ENCODE measurements around the gene PI4K2B.

DNA sequence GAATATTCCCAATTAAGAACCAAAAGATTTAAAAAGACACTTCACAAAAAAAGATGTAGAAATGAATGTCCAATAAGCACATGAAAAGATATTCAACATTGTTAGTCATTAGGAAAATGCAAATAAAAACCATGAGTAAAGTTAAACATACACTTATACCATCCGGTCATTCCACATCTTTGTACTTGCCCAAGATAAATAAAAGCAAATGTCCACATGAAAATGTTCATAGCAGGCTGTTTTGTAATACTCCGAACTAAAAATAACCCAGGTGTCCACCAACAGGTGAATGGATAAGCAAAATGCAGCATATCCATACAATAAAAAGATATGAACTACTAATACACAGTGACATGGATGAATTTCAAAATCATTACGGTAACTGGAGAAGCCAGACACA, 50.1 kb downstream of the PI4K2B start:
- TF ChIP-seq, protein P1, sequence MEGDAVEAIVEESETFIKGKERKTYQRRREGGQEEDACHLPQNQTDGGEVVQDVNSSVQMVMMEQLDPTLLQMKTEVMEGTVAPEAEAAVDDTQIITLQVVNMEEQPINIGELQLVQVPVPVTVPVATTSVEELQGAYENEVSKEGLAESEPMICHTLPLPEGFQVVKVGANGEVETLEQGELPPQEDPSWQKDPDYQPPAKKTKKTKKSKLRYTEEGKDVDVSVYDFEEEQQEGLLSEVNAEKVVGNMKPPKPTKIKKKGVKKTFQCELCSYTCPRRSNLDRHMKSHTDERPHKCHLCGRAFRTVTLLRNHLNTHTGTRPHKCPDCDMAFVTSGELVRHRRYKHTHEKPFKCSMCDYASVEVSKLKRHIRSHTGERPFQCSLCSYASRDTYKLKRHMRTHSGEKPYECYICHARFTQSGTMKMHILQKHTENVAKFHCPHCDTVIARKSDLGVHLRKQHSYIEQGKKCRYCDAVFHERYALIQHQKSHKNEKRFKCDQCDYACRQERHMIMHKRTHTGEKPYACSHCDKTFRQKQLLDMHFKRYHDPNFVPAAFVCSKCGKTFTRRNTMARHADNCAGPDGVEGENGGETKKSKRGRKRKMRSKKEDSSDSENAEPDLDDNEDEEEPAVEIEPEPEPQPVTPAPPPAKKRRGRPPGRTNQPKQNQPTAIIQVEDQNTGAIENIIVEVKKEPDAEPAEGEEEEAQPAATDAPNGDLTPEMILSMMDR (conservative IDR thresholded peaks at IDR 0.05; ENCODE audit: low read depth in 2 of 2) = no peak
- TF ChIP-seq EZH2 (IDR thresholded peaks at IDR 0.05; ENCODE audit: low read depth, unreplicated experiment) (no peak), STAT1 (IDR thresholded peaks at IDR 0.05; ENCODE audit: unreplicated experiment) (no peak), POLR2AphosphoS5 (IDR thresholded peaks at IDR 0.05; ENCODE audit: low read depth) (no peak), CREB1 (CRISPR knock-in tag; IDR thresholded peaks at IDR 0.05; ENCODE audit: low read depth) (no peak), ZNF114 (CRISPR knock-in tag; IDR thresholded peaks at IDR 0.05) (no peak), JUNB (IDR thresholded peaks at IDR 0.05; ENCODE audit: unreplicated experiment) (no peak)
- TF ChIP-seq, protein P2, sequence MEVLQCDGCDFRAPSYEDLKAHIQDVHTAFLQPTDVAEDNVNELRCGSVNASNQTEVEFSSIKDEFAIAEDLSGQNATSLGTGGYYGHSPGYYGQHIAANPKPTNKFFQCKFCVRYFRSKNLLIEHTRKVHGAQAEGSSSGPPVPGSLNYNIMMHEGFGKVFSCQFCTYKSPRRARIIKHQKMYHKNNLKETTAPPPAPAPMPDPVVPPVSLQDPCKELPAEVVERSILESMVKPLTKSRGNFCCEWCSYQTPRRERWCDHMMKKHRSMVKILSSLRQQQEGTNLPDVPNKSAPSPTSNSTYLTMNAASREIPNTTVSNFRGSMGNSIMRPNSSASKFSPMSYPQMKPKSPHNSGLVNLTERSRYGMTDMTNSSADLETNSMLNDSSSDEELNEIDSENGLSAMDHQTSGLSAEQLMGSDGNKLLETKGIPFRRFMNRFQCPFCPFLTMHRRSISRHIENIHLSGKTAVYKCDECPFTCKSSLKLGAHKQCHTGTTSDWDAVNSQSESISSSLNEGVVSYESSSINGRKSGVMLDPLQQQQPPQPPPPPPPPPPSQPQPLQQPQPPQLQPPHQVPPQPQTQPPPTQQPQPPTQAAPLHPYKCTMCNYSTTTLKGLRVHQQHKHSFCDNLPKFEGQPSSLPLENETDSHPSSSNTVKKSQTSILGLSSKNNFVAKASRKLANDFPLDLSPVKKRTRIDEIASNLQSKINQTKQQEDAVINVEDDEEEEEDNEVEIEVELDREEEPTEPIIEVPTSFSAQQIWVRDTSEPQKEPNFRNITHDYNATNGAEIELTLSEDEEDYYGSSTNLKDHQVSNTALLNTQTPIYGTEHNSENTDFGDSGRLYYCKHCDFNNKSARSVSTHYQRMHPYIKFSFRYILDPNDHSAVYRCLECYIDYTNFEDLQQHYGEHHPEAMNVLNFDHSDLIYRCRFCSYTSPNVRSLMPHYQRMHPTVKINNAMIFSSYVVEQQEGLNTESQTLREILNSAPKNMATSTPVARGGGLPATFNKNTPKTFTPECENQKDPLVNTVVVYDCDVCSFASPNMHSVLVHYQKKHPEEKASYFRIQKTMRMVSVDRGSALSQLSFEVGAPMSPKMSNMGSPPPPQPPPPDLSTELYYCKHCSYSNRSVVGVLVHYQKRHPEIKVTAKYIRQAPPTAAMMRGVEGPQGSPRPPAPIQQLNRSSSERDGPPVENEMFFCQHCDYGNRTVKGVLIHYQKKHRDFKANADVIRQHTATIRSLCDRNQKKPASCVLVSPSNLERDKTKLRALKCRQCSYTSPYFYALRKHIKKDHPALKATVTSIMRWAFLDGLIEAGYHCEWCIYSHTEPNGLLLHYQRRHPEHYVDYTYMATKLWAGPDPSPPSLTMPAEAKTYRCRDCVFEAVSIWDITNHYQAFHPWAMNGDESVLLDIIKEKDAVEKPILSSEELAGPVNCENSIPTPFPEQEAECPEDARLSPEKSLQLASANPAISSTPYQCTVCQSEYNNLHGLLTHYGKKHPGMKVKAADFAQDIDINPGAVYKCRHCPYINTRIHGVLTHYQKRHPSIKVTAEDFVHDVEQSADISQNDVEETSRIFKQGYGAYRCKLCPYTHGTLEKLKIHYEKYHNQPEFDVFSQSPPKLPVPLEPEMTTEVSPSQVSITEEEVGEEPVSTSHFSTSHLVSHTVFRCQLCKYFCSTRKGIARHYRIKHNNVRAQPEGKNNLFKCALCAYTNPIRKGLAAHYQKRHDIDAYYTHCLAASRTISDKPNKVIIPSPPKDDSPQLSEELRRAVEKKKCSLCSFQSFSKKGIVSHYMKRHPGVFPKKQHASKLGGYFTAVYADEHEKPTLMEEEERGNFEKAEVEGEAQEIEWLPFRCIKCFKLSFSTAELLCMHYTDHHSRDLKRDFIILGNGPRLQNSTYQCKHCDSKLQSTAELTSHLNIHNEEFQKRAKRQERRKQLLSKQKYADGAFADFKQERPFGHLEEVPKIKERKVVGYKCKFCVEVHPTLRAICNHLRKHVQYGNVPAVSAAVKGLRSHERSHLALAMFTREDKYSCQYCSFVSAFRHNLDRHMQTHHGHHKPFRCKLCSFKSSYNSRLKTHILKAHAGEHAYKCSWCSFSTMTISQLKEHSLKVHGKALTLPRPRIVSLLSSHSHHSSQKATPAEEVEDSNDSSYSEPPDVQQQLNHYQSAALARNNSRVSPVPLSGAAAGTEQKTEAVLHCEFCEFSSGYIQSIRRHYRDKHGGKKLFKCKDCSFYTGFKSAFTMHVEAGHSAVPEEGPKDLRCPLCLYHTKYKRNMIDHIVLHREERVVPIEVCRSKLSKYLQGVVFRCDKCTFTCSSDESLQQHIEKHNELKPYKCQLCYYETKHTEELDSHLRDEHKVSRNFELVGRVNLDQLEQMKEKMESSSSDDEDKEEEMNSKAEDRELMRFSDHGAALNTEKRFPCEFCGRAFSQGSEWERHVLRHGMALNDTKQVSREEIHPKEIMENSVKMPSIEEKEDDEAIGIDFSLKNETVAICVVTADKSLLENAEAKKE (CRISPR knock-in tag; IDR thresholded peaks at IDR 0.05) = no peak
- TF ChIP-seq, protein P3, sequence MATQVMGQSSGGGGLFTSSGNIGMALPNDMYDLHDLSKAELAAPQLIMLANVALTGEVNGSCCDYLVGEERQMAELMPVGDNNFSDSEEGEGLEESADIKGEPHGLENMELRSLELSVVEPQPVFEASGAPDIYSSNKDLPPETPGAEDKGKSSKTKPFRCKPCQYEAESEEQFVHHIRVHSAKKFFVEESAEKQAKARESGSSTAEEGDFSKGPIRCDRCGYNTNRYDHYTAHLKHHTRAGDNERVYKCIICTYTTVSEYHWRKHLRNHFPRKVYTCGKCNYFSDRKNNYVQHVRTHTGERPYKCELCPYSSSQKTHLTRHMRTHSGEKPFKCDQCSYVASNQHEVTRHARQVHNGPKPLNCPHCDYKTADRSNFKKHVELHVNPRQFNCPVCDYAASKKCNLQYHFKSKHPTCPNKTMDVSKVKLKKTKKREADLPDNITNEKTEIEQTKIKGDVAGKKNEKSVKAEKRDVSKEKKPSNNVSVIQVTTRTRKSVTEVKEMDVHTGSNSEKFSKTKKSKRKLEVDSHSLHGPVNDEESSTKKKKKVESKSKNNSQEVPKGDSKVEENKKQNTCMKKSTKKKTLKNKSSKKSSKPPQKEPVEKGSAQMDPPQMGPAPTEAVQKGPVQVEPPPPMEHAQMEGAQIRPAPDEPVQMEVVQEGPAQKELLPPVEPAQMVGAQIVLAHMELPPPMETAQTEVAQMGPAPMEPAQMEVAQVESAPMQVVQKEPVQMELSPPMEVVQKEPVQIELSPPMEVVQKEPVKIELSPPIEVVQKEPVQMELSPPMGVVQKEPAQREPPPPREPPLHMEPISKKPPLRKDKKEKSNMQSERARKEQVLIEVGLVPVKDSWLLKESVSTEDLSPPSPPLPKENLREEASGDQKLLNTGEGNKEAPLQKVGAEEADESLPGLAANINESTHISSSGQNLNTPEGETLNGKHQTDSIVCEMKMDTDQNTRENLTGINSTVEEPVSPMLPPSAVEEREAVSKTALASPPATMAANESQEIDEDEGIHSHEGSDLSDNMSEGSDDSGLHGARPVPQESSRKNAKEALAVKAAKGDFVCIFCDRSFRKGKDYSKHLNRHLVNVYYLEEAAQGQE (IDR thresholded peaks at IDR 0.05; ENCODE audit: unreplicated experiment) = no peak
